Peyer's patch (tissue), 4 donors: ENCODE data around the gene PRXL2C. TPM values are rescaled to one million over a fixed set of nuclear protein-coding genes. Genes with fewer than 3 reads are reported as not detected.
"Not testable (repeated sequence)": the region's sequence is repeated elsewhere in the genome, so short reads cannot be mapped to it uniquely, and the experiment has no call there.

ENCODE experiments used
- DNase-seq, 3 donors: peaks; one replicate each; pipeline ENCODE4 v3.0.0-alpha.2; 2017 to 2019
- H3K27ac ChIP-seq, 4 donors: fragments of 200-600 bp; sonication (generic); one replicate each; pipeline ENCODE4 v1.5.1; 2016 to 2019
- H3K27me3 ChIP-seq, 2 donors: fragments of 200-600 bp; sonication (generic); one replicate each; pipeline ENCODE4 v1.5.1; 2019
- H3K36me3 ChIP-seq, 3 donors: fragments of 200-600 bp; sonication (generic); one replicate each; pipeline ENCODE4 v1.5.1; 2016 to 2019
- H3K4me1 ChIP-seq, 4 donors: fragments of 200-600 bp; sonication (generic); one replicate each; pipeline ENCODE4 v1.5.1; 2016 to 2019
- H3K4me3 ChIP-seq, 4 donors: fragments of 200-600 bp; sonication (generic); 1 replicate in 3 of 4; 2 replicates in 1 of 4; pipeline ENCODE4 v1.5.1; 2016 to 2019; ENCODE audit warnings: mild to moderate bottlenecking in 1 of 4
- H3K9me3 ChIP-seq, 4 donors: fragments of 200-600 bp; sonication (generic); one replicate each; pipeline ENCODE4 v1.5.1; 2016 to 2019; ENCODE audit warnings: mild to moderate bottlenecking in 1 of 4
- CTCF ChIP-seq, 6 experiments: fragments of 450-650 bp in 4 of 6; fragments of 200-600 bp in 2 of 6; sonication (generic) in 1 of 6; IDR thresholded peaks; one replicate each; pipeline ENCODE4 v1.5.1; 2017 to 2019; ENCODE audit warnings: antibody characterized with exemption in 6 of 6, mild to moderate bottlenecking in 3 of 6, moderate library complexity in 1 of 6
- POLR2A ChIP-seq, 2 donors: fragments of 450-650 bp; IDR thresholded peaks; one replicate each; pipeline ENCODE4 v1.5.1; 2017; ENCODE audit warnings: antibody characterized with exemption in 2 of 2, mild to moderate bottlenecking in 2 of 2, moderate library complexity in 2 of 2
- total RNA-seq, 4 donors: library from RNA; depleted of rRNA; stranded (reverse); fragments of >200 nt; gene quantifications; one replicate each; pipeline ENCODE4 v1.1.0, GENCODE V29; 2016

The PRXL2C gene
- total RNA-seq, 4 donors from 2014 or later: 5.1 to 8.3 (median 5.7) TPM

DNA sequence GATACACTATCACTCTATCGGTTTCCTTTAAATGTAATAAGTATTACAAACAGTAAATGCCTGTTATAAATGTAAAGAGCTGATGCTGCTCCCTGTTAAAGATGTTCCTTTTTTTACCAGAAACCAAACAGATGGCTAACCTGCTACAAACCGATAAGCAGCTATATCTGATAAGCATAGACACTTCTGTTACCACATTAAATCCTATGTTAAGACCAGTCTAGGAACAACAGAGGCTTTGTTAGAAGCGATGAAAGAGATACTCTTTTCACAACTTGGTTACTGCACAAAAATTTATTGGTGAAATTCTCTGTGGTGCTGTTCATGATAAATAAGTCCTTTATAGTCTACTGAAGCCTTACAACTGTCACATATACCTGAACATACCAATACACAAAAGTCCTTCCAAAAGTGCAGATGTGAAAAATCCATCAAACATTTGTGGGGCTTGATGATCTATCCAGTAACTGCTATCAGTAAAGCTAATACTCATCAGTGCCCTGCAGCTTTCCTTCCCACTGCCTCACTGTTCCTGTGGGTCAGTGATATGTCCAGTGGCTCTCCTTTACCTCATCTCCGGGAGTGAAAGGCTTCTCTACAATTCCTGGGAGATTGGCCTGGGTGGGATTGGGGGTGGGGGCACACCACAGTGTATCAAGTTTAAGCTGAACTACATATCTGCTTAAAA lies 25.8 kb upstream of the PRXL2C start:
- H3K36me3 ChIP-seq: no peaks in the 10 kb centered on the region
- H3K9me3 ChIP-seq: no peaks in the 10 kb centered on the region
- no peak for TF ChIP-seq CTCF (IDR thresholded peaks at IDR 0.05)
- TF ChIP-seq POLR2A (IDR thresholded peaks at IDR 0.05): no peak
- no peaks in the 10 kb centered on the region for H3K27me3 ChIP-seq
- DNase-seq: no peak
- H3K27ac ChIP-seq: no peak overlapping the region
- no peaks in the 10 kb centered on the region for H3K4me1 ChIP-seq
- H3K4me3 ChIP-seq: no peak overlapping the region

GRCh38 chr9:96674906-96675538 lies 19.9 kb upstream of the PRXL2C start:
- Histone ChIP-seq H3K4me3 (no peak overlapping the region), H3K9me3 (no peaks in the 10 kb centered on the region), H3K27me3 (no peaks in the 10 kb centered on the region), H3K27ac (no peak overlapping the region), H3K4me1 (no peaks in the 10 kb centered on the region), H3K36me3 (no peaks in the 10 kb centered on the region)
- DNase-seq: no peak
- TF ChIP-seq CTCF (IDR thresholded peaks at IDR 0.05) (no peak), POLR2A (IDR thresholded peaks at IDR 0.05) (no peak)

- not testable (repeated sequence) for H3K36me3 ChIP-seq, H3K27me3 ChIP-seq, H3K4me1 ChIP-seq, H3K9me3 ChIP-seq, DNase-seq, H3K27ac ChIP-seq, H3K4me3 ChIP-seq
Measured at GRCh38 chr9:96673786-96674185, 18.7 kb upstream of the PRXL2C start.

- Histone ChIP-seq H3K27me3 (no peaks in the 10 kb centered on the region), H3K9me3 (no peaks in the 10 kb centered on the region), H3K4me1 (no peaks in the 10 kb centered on the region), H3K27ac (no peak overlapping the region), H3K4me3 (no peak overlapping the region), H3K36me3 (no peaks in the 10 kb centered on the region)
- DNase-seq: no peak
- TF ChIP-seq CTCF (IDR thresholded peaks at IDR 0.05) (no peak), POLR2A (IDR thresholded peaks at IDR 0.05) (no peak)
Measured at GRCh38 chr9:96668868-96669534, 13.9 kb upstream of the PRXL2C start.

DNA sequence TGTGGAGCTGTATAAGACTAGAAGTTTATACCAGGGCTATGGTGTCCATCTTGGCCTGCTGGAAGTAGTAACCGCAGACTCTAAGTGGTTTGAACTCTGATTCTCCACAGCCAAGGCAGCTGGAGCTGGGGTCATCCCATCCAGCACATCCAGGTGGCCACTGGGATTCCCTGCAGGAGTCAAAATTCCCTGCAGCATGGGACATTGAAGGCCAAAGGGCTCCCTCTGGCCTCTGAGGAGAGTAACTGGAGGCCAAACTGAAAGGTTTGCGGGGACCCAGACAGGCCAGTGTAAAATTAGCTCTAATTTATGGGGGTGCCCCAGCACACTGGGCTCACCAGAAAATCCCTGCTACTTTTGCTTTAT lies 12.2 kb upstream of the PRXL2C start:
- Histone ChIP-seq H3K4me3 (no peak overlapping the region), H3K27me3 (no peaks in the 10 kb centered on the region), H3K9me3 (no peaks in the 10 kb centered on the region), H3K36me3 (no peaks in the 10 kb centered on the region), H3K4me1 (no peaks in the 10 kb centered on the region), H3K27ac (no peak overlapping the region)
- no peak for TF ChIP-seq POLR2A (IDR thresholded peaks at IDR 0.05)
- DNase-seq: no peak

DNA sequence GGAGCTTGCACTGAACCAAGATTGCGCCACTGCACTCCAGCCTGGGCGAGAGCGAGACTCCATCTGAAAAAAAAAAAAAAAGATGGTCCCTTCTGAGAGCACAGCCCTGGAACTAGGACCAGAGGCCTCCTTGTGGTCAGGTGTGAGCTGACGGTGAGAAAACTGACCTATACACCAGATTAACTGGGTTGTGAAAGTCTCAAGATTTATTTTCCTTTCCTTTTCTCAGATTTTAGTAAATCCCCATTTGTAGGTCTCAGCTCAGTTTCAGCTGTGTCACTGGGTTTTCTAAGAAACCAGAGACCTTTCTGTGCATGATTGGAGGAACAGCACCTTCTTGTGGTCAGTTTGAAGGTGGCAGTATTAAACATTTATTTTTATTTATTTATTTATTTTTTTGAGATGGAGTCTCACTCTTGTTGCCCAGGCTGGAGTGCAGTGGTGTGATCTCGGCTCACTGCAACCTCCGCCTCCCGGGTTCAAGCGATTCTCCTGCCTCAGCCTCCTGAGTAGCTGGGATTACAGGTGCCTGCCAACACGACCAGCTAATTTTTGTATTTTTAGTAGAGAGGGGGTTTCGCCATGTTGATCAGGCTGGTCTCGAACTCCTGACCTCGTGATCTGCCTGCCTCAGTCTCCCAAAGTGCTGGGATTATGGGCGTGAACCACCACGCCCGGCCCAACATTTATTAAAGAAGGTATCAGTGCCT lies 11.7 kb upstream of the PRXL2C start:
- H3K27ac ChIP-seq, H3K36me3 ChIP-seq, H3K9me3 ChIP-seq, H3K27me3 ChIP-seq, H3K4me1 ChIP-seq, H3K4me3 ChIP-seq, DNase-seq: not testable (repeated sequence)
- peak; percentile 38 to 85 (median 78) for TF ChIP-seq CTCF (IDR thresholded peaks at IDR 0.05)
